Transverse colon (tissue), 4 donors: ENCODE measurements around the gene SLC27A4. TPM values are rescaled to one million over a fixed set of nuclear protein-coding genes. Genes with fewer than 3 reads are reported as not detected.

Source experiments
- DNase-seq: peaks from one replicate; pipeline ENCODE4 v3.0.0-alpha.2; 2019
- H3K27ac ChIP-seq, 4 donors: fragments of 200-600 bp; sonication (generic); 2 replicates each; pipeline ENCODE4 v1.5.1; 2016 to 2018; ENCODE audit warnings: inconsistent platforms in 4 of 4
- H3K27me3 ChIP-seq: fragments of 200-600 bp; sonication (generic); 2 replicates; pipeline ENCODE4 v1.5.1; 2017; ENCODE audit warnings: inconsistent platforms
- H3K36me3 ChIP-seq, 4 donors: fragments of 200-600 bp; sonication (generic); 2 replicates each; pipeline ENCODE4 v1.5.1; 2017 to 2019; ENCODE audit warnings: inconsistent platforms in 4 of 4
- H3K4me1 ChIP-seq, 4 donors: fragments of 200-600 bp; sonication (generic); 2 replicates each; pipeline ENCODE4 v1.5.1; 2017 to 2020; ENCODE audit warnings: inconsistent platforms in 4 of 4
- H3K4me3 ChIP-seq, 4 donors: fragments of 200-600 bp; sonication (generic); 1 replicate in 1 of 4; 2 replicates in 3 of 4; pipeline versions ENCODE4 v1.5.1 to v1.6.1; 2017 to 2019; ENCODE audit warnings: inconsistent platforms in 4 of 4
- H3K9me3 ChIP-seq, 2 donors: fragments of 200-600 bp; sonication (generic); 2 replicates each; pipeline ENCODE4 v1.5.1; 2017 to 2019; ENCODE audit warnings: inconsistent platforms in 2 of 2
- EP300 ChIP-seq: sonication (generic); formaldehyde crosslinking; IDR thresholded peaks from one replicate; pipeline ENCODE4 v1.6.1; 2017; ENCODE audit warnings: antibody characterized with exemption, low read depth
- POLR2A ChIP-seq: fragments of 450-650 bp; IDR thresholded peaks from one replicate; pipeline ENCODE4 v1.6.1; 2016; ENCODE audit warnings: antibody characterized with exemption, mild to moderate bottlenecking, moderate library complexity
- POLR2AphosphoS5 ChIP-seq, 3 donors: sonication (generic); formaldehyde crosslinking; IDR thresholded peaks; one replicate each; pipeline ENCODE4 v1.6.1; 2016; ENCODE audit warnings: antibody characterized with exemption in 3 of 3
- WGBS, 2 donors: methylation state at CpG; one replicate each; pipeline ENCODE4 v1.1.5; 2018; ENCODE audit warnings: low coverage in 1 of 2; 5-methylcytosine and 5-hydroxymethylcytosine counted together
- in situ Hi-C, 4 donors: fragments of 200-750 bp; cut with MboI; loops; one replicate each; pipeline versions ENCODE4 v1.15.0 to v1.15.1; 2017; ENCODE audit warnings: low sequenced_read_pairs in 3 of 4, low pct_ligation_motif_present in 1 of 4, low pct_unique_long_range_greater_than_20kb in 1 of 4
- intact Hi-C: fragments of 100-400 bp; cut with DNase I; formaldehyde crosslinking; loops from one replicate; pipeline ENCODE4 v1.15.1; 2023; ENCODE audit warnings: low total_unique reads
- total RNA-seq, 4 donors: library from RNA; depleted of rRNA; stranded (reverse); fragments of >200 nt; gene quantifications; one replicate each; pipeline ENCODE4 v1.1.0, GENCODE V29; 2016
- TF ChIP-seq, protein P1 (sequence below), 5 experiments: fragments of 200-600 bp in 3 of 5; fragments of 450-650 bp in 2 of 5; sonication (generic) in 3 of 5; IDR thresholded peaks; 1 replicate in 2 of 5; 2 replicates in 3 of 5; pipeline ENCODE4 v1.5.1; 2016 to 2017; ENCODE audit warnings: antibody characterized with exemption in 5 of 5, inconsistent platforms in 3 of 5, mild to moderate bottlenecking in 2 of 5, moderate library complexity in 1 of 5

The SLC27A4 gene
- total RNA-seq, 4 donors from 2014 or later = 26.3 to 92.4 (median 44.2) TPM

- DNase-seq = no peak
- H3K9me3 ChIP-seq = no peaks in the 10 kb centered on the region
- peak overlapping the region in 2 of 4 donors; percentile 91 to 98 for H3K27ac ChIP-seq
- H3K27me3 ChIP-seq = no peaks in the 10 kb centered on the region
- peaks cover 0 to 3% (median 1%) of the 10 kb centered on the region in 4 donors for H3K36me3 ChIP-seq
- intact Hi-C loops = no loop called here
- WGBS, 2 donors = 80 to 90% methylated on average over 1 of the region's 1 CpG
- H3K4me1 ChIP-seq = peaks cover 10 to 29% (median 20%) of the 10 kb centered on the region in 4 donors
- in situ Hi-C loops = no loop called here
- no peak for TF ChIP-seq EP300
- TF ChIP-seq POLR2A = no peak
- TF ChIP-seq, protein P1, sequence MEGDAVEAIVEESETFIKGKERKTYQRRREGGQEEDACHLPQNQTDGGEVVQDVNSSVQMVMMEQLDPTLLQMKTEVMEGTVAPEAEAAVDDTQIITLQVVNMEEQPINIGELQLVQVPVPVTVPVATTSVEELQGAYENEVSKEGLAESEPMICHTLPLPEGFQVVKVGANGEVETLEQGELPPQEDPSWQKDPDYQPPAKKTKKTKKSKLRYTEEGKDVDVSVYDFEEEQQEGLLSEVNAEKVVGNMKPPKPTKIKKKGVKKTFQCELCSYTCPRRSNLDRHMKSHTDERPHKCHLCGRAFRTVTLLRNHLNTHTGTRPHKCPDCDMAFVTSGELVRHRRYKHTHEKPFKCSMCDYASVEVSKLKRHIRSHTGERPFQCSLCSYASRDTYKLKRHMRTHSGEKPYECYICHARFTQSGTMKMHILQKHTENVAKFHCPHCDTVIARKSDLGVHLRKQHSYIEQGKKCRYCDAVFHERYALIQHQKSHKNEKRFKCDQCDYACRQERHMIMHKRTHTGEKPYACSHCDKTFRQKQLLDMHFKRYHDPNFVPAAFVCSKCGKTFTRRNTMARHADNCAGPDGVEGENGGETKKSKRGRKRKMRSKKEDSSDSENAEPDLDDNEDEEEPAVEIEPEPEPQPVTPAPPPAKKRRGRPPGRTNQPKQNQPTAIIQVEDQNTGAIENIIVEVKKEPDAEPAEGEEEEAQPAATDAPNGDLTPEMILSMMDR (IDR thresholded peaks at IDR 0.05) = no peak
- no peak for TF ChIP-seq POLR2AphosphoS5 (IDR thresholded peaks at IDR 0.05)
- peak overlapping the region in 1 of 4 donors; percentile 94 for H3K4me3 ChIP-seq
These were observed 32.5 kb downstream of the SLC27A4 start for GRCh38 chr9:128372784-128373183.

DNA sequence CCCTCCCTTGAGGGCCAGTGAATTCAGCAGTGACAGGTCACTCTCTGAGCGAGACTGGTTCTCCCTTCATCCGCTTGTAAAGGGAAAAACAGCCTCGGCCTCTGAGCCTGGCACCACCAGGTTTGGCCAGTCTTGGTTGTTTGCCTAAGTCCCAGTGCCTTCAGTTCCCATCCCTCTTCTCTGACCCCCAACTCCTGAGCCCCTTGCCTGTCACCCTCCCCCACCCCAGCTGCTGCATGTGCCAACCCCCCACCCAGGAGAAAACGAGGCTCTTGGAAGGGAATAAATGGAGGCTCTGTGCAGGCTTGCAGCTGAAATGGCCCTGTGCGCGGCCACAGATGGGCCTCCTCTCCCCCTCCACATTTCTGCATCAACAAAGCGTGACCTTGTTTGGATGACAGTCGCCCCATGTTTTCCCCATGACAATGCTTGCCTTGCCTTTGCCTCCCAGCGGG lies 33.9 kb downstream of the SLC27A4 start:
- TF ChIP-seq POLR2AphosphoS5 (IDR thresholded peaks at IDR 0.05) = no peak
- TF ChIP-seq EP300 = no peak
- TF ChIP-seq, protein P1 (IDR thresholded peaks at IDR 0.05) = no peak
- TF ChIP-seq POLR2A = no peak
- peaks cover 0 to 8% (median 3%) of the 10 kb centered on the region in 4 donors for H3K36me3 ChIP-seq
- H3K27me3 ChIP-seq = no peaks in the 10 kb centered on the region
- peaks cover 10 to 29% (median 20%) of the 10 kb centered on the region in 4 donors for H3K4me1 ChIP-seq
- DNase-seq = no peak
- no peak overlapping the region for H3K4me3 ChIP-seq
- WGBS, 2 donors = 86% methylated on average over 9 of the region's 9 CpGs; no CpG with 5 or more reads in 1 of the 2 donors
- in situ Hi-C loops (no loop called here), intact Hi-C loops (no loop called here)
- no peak overlapping the region for H3K27ac ChIP-seq
- H3K9me3 ChIP-seq = no peaks in the 10 kb centered on the region

DNA sequence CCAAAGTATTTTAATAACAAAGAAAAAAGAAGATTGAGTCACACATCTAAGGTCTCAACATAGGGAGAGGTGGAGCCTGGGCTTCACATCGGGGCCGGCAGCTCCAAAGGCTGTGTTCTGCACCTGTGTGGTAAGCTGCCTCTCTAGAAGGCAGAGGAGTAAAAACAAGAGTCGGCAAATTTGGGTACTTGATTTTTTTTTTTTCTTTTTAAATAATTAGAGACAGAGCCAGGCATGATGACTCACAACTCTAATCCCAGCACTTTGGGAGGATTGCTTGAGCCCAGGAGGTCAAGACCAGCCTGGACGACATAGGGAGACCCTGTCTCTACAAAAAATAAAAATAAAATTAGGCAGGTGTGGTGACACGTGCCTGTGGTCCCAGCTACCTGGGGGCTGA lies 35.5 kb downstream of the SLC27A4 start:
- no peak overlapping the region for H3K4me3 ChIP-seq
- 73 to 82% methylated on average over 3 to 5 of the region's 5 CpGs for WGBS, 2 donors
- no peaks in the 10 kb centered on the region for H3K9me3 ChIP-seq
- peaks cover 6 to 19% (median 13%) of the 10 kb centered on the region in 4 donors for H3K4me1 ChIP-seq
- H3K36me3 ChIP-seq = peaks cover 0 to 13% (median 5%) of the 10 kb centered on the region in 4 donors
- H3K27me3 ChIP-seq = no peaks in the 10 kb centered on the region
- H3K27ac ChIP-seq = no peak overlapping the region
- in situ Hi-C loops = no loop called here
- no peak for DNase-seq
- no peak for TF ChIP-seq POLR2A
- TF ChIP-seq POLR2AphosphoS5 (IDR thresholded peaks at IDR 0.05) = no peak
- TF ChIP-seq EP300 = no peak
- TF ChIP-seq, protein P1 (IDR thresholded peaks at IDR 0.05) = no peak
- intact Hi-C loops = no loop called here

DNA sequence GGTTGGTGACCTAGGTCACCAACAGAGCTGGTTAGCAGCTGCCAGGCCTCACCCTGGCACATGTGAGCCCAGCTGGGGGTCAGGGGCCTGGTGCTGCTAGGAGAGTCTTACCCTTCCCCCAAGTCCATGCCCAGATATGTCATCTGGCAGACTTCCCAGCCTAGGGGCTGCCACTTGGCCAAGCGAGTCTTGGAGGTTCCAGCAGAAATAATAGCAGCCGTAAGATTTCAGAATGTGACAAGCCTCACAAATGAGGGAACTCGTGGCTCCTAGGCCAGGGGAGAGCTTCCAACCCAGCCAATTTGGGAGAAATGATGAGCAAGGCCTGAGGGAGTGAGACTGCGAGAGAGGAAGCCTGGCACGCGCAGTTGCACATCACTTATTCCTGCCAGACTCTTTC lies 41.9 kb downstream of the SLC27A4 start:
- Histone ChIP-seq H3K9me3 (no peaks in the 10 kb centered on the region), H3K4me3 (no peak overlapping the region), H3K4me1 (no peaks in the 10 kb centered on the region), H3K27me3 (no peaks in the 10 kb centered on the region), H3K36me3 (peaks cover 0 to 13% (median 5%) of the 10 kb centered on the region in 4 donors), H3K27ac (no peak overlapping the region)
- in situ Hi-C loops = no loop called here
- intact Hi-C loops = no loop called here
- DNase-seq = no peak
- WGBS, 2 donors = 56% methylated on average over 6 of the region's 6 CpGs; no CpG with 5 or more reads in 1 of the 2 donors
- TF ChIP-seq EP300 (no peak), POLR2AphosphoS5 (IDR thresholded peaks at IDR 0.05) (no peak), POLR2A (no peak)
- TF ChIP-seq, protein P1 (IDR thresholded peaks at IDR 0.05) = no peak
